Prostate gland (tissue), 2 donors: Measurements from ENCODE around the gene FRK.

ENCODE experiments used
- CTCF ChIP-seq, 4 experiments: fragments of 200-600 bp in 2 of 4; fragments of 450-650 bp in 2 of 4; sonication (generic) in 2 of 4; IDR thresholded peaks; 1 replicate in 3 of 4; 2 replicates in 1 of 4; pipeline ENCODE4 v1.5.1; 2016 to 2019; ENCODE audit warnings: antibody characterized with exemption in 4 of 4, mild to moderate bottlenecking in 2 of 4, moderate library complexity in 2 of 4
- POLR2A ChIP-seq: fragments of 450-650 bp; IDR thresholded peaks from one replicate; pipeline ENCODE4 v1.6.1; 2016; ENCODE audit warnings: antibody characterized with exemption, mild to moderate bottlenecking

- TF ChIP-seq CTCF (IDR thresholded peaks at IDR 0.05), result no peak
- no peak for TF ChIP-seq POLR2A
Observed at GRCh38 chr6:115997990-115998585, 62.6 kb downstream of the FRK start.
